Measurements from ENCODE around the gene NKD1. TPM values are rescaled to one million over a fixed set of nuclear protein-coding genes. Genes with fewer than 3 reads are reported as not detected.

The NKD1 gene
- total and polyA plus RNA-seq, 2 experiments from 2014 or later = not detected

GRCh38 chr16:50684823-50685461, 136.7 kb downstream of the NKD1 start:
- Histone ChIP-seq H3F3A (ENCODE audit: insufficient read depth) (no peaks in the 10 kb centered on the region), H3K9ac (no peak overlapping the region), H2AFZ (no peak overlapping the region), H3K4me3 (no peak overlapping the region), H3K27ac (no peak overlapping the region), H3K4me2 (ENCODE audit: unreplicated experiment) (no peak overlapping the region), H3K79me2 (ENCODE audit: insufficient read depth) (no peaks in the 10 kb centered on the region), H3K27me3 (replicated peaks; ENCODE audit: insufficient read depth) (no peaks in the 10 kb centered on the region; the same call in 1 of the 2 replicates), H3K9me3 (ENCODE audit: low read depth) (no peaks in the 10 kb centered on the region), H3K4me1 (ENCODE audit: insufficient read depth) (no peaks in the 10 kb centered on the region), H3K36me3 (ENCODE audit: low read depth) (no peaks in the 10 kb centered on the region), H3K9me2 (ENCODE audit: insufficient read depth) (no peaks in the 10 kb centered on the region), H4K20me1 (ENCODE audit: insufficient read depth) (no peaks in the 10 kb centered on the region)
- in situ Hi-C loops (cut with MboI) = no loop called here
- DNase-seq = no peak
- no peak for TF ChIP-seq EZH2 (IDR thresholded peaks at IDR 0.05; ENCODE audit: insufficient read depth, poor library complexity, severe bottlenecking)
- TF ChIP-seq EZH2phosphoT487 (IDR thresholded peaks at IDR 0.05; ENCODE audit: insufficient read depth, low read depth) = no peak
- WGBS, 2 experiments (ENCODE audit: low coverage in 1 of 2, low lambda C conversion rate in 2 of 2, missing lambda C conversion rate in 2 of 2) = 74 to 78% methylated on average over 11 of the region's 11 CpGs

GRCh38 chr16:50685462-50686063, 137.4 kb downstream of the NKD1 start:
- H3K4me2 ChIP-seq (ENCODE audit: unreplicated experiment) = no peak overlapping the region
- no peaks in the 10 kb centered on the region for H3K4me1 ChIP-seq (ENCODE audit: insufficient read depth)
- no peak overlapping the region for H3K27ac ChIP-seq
- H3K27me3 ChIP-seq (replicated peaks; ENCODE audit: insufficient read depth) = peaks cover under 1% of the 10 kb centered on the region; the same call in 1 of the 2 replicates
- TF ChIP-seq EZH2phosphoT487 (IDR thresholded peaks at IDR 0.05; ENCODE audit: insufficient read depth, low read depth) (no peak), EZH2 (IDR thresholded peaks at IDR 0.05; ENCODE audit: insufficient read depth, poor library complexity, severe bottlenecking) (no peak)
- no peaks in the 10 kb centered on the region for H3K9me3 ChIP-seq (ENCODE audit: low read depth)
- no peaks in the 10 kb centered on the region for H3K79me2 ChIP-seq (ENCODE audit: insufficient read depth)
- no peak for DNase-seq
- no peak overlapping the region for H3K9ac ChIP-seq
- no peaks in the 10 kb centered on the region for H3F3A ChIP-seq (ENCODE audit: insufficient read depth)
- no peak overlapping the region for H2AFZ ChIP-seq
- 68 to 71% methylated on average over 8 of the region's 8 CpGs for WGBS, 2 experiments (ENCODE audit: low coverage in 1 of 2, low lambda C conversion rate in 2 of 2, missing lambda C conversion rate in 2 of 2)
- H3K36me3 ChIP-seq (ENCODE audit: low read depth) = no peaks in the 10 kb centered on the region
- in situ Hi-C loops (cut with MboI) = no loop called here
- H4K20me1 ChIP-seq (ENCODE audit: insufficient read depth) = no peaks in the 10 kb centered on the region
- H3K9me2 ChIP-seq (ENCODE audit: insufficient read depth) = no peaks in the 10 kb centered on the region
- no peak overlapping the region for H3K4me3 ChIP-seq

GRCh38 chr16:50688083-50688482, 139.9 kb downstream of the NKD1 start:
- no peaks in the 10 kb centered on the region for H3K9me3 ChIP-seq (ENCODE audit: low read depth)
- H3K4me1 ChIP-seq (ENCODE audit: insufficient read depth) = no peaks in the 10 kb centered on the region
- WGBS, 2 experiments (ENCODE audit: low coverage in 1 of 2, low lambda C conversion rate in 2 of 2, missing lambda C conversion rate in 2 of 2) = 17 to 18% methylated on average over 12 of the region's 12 CpGs
- TF ChIP-seq EZH2 (IDR thresholded peaks at IDR 0.05; ENCODE audit: insufficient read depth, poor library complexity, severe bottlenecking) = no peak
- TF ChIP-seq EZH2phosphoT487 (IDR thresholded peaks at IDR 0.05; ENCODE audit: insufficient read depth, low read depth) = no peak
- H3K27ac ChIP-seq = no peak overlapping the region
- DNase-seq = no peak
- no peak overlapping the region for H2AFZ ChIP-seq
- H3K79me2 ChIP-seq (ENCODE audit: insufficient read depth) = no peaks in the 10 kb centered on the region
- H4K20me1 ChIP-seq (ENCODE audit: insufficient read depth) = no peaks in the 10 kb centered on the region
- in situ Hi-C loops (cut with MboI) = no loop called here
- H3K4me2 ChIP-seq (ENCODE audit: unreplicated experiment) = no peak overlapping the region
- H3K9ac ChIP-seq = no peak overlapping the region
- no peaks in the 10 kb centered on the region for H3K9me2 ChIP-seq (ENCODE audit: insufficient read depth)
- no peak overlapping the region for H3K4me3 ChIP-seq
- no peaks in the 10 kb centered on the region for H3K36me3 ChIP-seq (ENCODE audit: low read depth)
- H3F3A ChIP-seq (ENCODE audit: insufficient read depth) = no peaks in the 10 kb centered on the region
- H3K27me3 ChIP-seq (replicated peaks; ENCODE audit: insufficient read depth) = peaks cover 7% of the 10 kb centered on the region

GRCh38 chr16:50688867-50689266, 140.7 kb downstream of the NKD1 start:
- Histone ChIP-seq H4K20me1 (ENCODE audit: insufficient read depth) (no peaks in the 10 kb centered on the region), H3K4me3 (no peak overlapping the region), H3K9me3 (ENCODE audit: low read depth) (no peaks in the 10 kb centered on the region), H3K4me2 (ENCODE audit: unreplicated experiment) (no peak overlapping the region), H3K79me2 (ENCODE audit: insufficient read depth) (no peaks in the 10 kb centered on the region), H3K9me2 (ENCODE audit: insufficient read depth) (no peaks in the 10 kb centered on the region), H3K36me3 (ENCODE audit: low read depth) (no peaks in the 10 kb centered on the region), H3F3A (ENCODE audit: insufficient read depth) (no peaks in the 10 kb centered on the region), H3K27ac (no peak overlapping the region), H3K4me1 (ENCODE audit: insufficient read depth) (no peaks in the 10 kb centered on the region), H2AFZ (no peak overlapping the region), H3K27me3 (replicated peaks; ENCODE audit: insufficient read depth) (peaks cover 11% of the 10 kb centered on the region), H3K9ac (no peak overlapping the region)
- in situ Hi-C loops (cut with MboI) = no loop called here
- 72 to 79% methylated on average over 3 of the region's 3 CpGs for WGBS, 2 experiments (ENCODE audit: low coverage in 1 of 2, low lambda C conversion rate in 2 of 2, missing lambda C conversion rate in 2 of 2)
- no peak for DNase-seq
- TF ChIP-seq EZH2 (IDR thresholded peaks at IDR 0.05; ENCODE audit: insufficient read depth, poor library complexity, severe bottlenecking) (no peak), EZH2phosphoT487 (IDR thresholded peaks at IDR 0.05; ENCODE audit: insufficient read depth, low read depth) (no peak)

Data from GM23248 (cell line).